ENCODE results near the gene ENOX1.

Gene ENOX1

DNA sequence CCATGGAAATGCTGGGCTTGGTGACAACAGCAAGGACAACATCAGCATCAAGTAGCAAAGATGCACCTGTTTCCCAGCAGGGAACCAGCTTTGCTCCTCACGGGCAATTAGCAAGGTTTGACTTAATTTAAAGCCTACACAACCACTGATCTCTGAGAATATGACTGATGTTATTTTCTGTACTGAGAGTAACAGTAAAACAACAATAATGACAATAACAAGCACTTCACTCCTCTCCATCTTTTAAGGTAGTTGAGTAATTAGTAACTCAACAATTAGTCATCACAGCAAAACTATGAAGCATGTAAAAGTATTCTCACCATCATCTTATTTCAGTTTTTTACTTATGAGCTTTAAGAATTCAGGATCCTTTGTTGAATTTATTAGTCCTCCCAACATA, 37.3 kb downstream of the ENOX1 start:
- TF ChIP-seq ZFX (IDR thresholded peaks at IDR 0.05): no peak
- no peak for TF ChIP-seq CTCF (conservative IDR thresholded peaks at IDR 0.05)
- no peak overlapping the region for H3K27ac ChIP-seq

DNA sequence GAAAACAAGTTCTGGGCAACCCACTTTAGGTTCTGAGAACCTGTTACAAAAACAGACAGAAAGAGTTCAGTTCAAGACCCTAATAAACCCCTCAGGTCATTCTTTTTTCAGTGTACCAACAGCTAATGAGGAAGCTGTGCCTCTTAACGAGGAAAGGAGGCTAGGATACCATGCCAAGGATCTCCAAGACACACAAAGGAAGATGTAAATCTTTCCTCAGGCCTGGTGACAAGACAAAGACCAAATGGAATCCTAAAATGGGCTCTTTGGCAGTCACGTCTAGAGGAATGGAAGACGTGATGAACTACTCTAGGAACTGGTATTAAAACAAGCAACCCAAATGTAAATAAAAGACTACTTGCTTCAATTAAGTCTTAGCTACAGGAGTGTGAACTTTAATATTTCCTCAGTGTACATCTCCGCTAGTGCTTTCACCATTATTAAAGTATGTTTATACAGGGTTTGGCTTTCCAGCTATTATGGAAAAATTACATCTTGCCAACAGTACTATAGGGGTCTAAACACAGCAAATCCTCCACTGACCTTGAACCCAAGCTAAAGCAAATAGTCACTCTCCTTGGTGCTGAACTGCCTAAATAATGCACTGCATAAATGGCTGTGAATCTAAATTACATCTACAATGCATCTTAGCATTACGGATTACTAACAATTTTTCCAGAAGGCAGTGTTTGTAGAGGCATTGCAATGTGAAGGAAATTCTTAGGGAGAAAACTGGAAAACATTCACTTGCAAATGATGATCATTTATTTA, 42.3 kb downstream of the ENOX1 start:
- TF ChIP-seq CTCF (conservative IDR thresholded peaks at IDR 0.05) (no peak), ZFX (IDR thresholded peaks at IDR 0.05) (no peak)
- no peak overlapping the region for H3K27ac ChIP-seq

DNA sequence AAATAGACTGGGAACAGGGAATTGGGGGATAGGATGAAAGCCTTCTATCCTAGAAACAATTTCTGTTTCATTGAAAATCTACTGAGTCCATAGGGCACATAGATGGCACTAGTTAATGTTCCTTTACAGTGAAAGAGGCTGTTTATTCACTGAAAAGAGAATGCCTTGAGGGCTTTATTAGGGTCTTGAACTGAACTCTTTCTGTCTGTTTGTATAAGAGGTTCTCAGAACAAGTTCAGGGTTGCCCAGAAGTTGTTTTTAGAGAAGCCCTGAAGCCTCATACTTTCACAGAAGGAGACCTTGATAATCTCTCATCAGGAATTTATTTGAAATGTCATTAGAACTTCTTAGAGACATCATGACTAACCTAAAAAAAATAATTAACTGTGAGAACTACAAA, 43.9 kb downstream of the ENOX1 start:
- no peak overlapping the region for H3K27ac ChIP-seq
- no peak for TF ChIP-seq CTCF (conservative IDR thresholded peaks at IDR 0.05)
- TF ChIP-seq ZFX (IDR thresholded peaks at IDR 0.05): no peak

- TF ChIP-seq ZFX (IDR thresholded peaks at IDR 0.05) (no peak), CTCF (conservative IDR thresholded peaks at IDR 0.05) (no peak)
- no peak overlapping the region for H3K27ac ChIP-seq
These were observed 49.3 kb downstream of the ENOX1 start for GRCh38 chr13:43737392-43737923.

GRCh38 chr13:43732726-43733125, 54.0 kb downstream of the ENOX1 start:
- no peak overlapping the region for H3K27ac ChIP-seq
- TF ChIP-seq CTCF (conservative IDR thresholded peaks at IDR 0.05): no peak
- no peak for TF ChIP-seq ZFX (IDR thresholded peaks at IDR 0.05)

DNA sequence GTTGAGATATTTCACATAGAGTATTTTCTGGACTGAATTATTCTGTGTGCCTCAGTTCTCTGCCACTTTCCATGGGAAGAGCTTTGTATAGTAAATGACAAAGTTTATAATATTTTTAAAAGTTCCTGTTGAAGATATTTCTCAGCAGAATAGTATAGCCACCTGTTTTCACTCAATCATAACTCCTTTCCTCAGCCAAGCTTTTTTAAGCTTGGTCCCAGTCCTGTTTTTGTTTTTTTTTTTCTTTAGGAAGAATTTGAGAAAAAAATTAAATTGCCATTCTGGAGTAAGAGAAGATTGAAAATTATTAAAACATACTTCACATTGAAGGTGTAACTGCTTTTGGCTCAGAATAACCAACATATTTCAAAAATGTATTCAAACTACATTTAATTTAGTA, 55.5 kb downstream of the ENOX1 start:
- no peak overlapping the region for H3K27ac ChIP-seq
- TF ChIP-seq ZFX (IDR thresholded peaks at IDR 0.05): no peak
- TF ChIP-seq CTCF (conservative IDR thresholded peaks at IDR 0.05): no peak

DNA sequence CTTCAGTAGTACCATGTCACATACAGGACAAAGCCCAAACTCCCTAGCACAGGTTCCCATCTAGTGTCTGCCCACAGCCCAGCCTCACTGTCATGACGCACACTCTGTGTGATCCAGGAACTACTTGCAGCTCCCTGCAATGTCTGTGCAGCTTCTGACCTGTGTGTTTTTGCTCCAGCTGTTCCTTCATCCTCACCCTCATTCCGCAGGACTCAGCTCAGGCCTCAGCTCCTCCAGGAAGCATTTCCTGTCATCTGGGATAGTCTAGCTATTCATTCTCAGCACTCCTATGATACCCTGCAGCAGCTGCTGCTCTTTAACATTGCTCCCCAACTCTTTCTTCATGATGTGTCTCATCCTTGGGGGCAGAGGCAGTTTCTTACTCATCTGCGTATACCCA, 56.1 kb downstream of the ENOX1 start:
- TF ChIP-seq CTCF (conservative IDR thresholded peaks at IDR 0.05) (no peak), ZFX (IDR thresholded peaks at IDR 0.05) (no peak)
- H3K27ac ChIP-seq: no peak overlapping the region

Data from C4-2B (cell line).